GM12873 (cell line): ENCODE results near the gene POC5.

Source experiments
- CTCF ChIP-seq: IDR thresholded peaks from 2 replicates; pipeline ENCODE4 v1.5.1; 2012; ENCODE audit warnings: low read depth, mild to moderate bottlenecking, moderate library complexity, low read length, control low read depth; ENCODE audit not compliant: insufficient read depth; ENCODE audit errors: missing control alignments

The POC5 gene

GRCh38 chr5:75734913-75735789, 17.9 kb upstream of the POC5 start:
- peak; percentile 79 for TF ChIP-seq CTCF

- TF ChIP-seq CTCF, result no peak
Measured at GRCh38 chr5:75733767-75734166, 16.5 kb upstream of the POC5 start.

GRCh38 chr5:75729321-75729720, 12.1 kb upstream of the POC5 start:
- no peak for TF ChIP-seq CTCF

GRCh38 chr5:75727931-75728330, 10.7 kb upstream of the POC5 start:
- TF ChIP-seq CTCF, result no peak

GRCh38 chr5:75723378-75723777, 6.1 kb upstream of the POC5 start:
- no peak for TF ChIP-seq CTCF

GRCh38 chr5:75721573-75721972, 4.3 kb upstream of the POC5 start:
- no peak for TF ChIP-seq CTCF

- no peak for TF ChIP-seq CTCF
Measured at GRCh38 chr5:75720882-75721281, 3.6 kb upstream of the POC5 start.
